ENCODE data around the gene MTHFD1.

DNA sequence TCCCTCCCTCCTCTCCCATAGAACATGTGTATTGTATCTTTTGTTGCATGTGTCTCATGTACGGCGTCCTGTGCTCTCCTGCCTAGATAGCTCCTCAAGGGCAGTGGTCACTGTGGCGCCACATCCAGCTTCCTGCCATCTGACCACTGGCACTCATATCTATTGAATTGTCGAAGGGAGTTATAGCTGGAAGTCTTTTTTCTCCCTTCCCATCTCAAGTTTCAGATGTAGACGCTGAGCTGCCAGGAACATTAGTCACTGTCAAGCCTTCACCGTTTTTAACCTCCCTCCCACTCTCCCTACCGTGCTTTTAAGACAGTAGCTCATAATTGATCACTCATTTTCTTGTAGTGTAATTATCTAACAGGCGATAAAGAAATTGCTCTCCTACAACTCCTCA lies 33.0 kb downstream of the MTHFD1 start:
- TF ChIP-seq FOXP2 (optimal IDR thresholded peaks at IDR 0.05; ENCODE audit: borderline replicate concordance, extremely low read depth, extremely low read length, insufficient read depth) (no peak), SIN3A (IDR thresholded peaks at IDR 0.05; ENCODE audit: borderline replicate concordance, insufficient read depth, low read length) (no peak), POLR2AphosphoS5 (IDR thresholded peaks at IDR 0.05; ENCODE audit: low read depth, low read length) (no peak), REST (IDR thresholded peaks at IDR 0.05; ENCODE audit: insufficient read depth in 1 of 2, low read depth in 2 of 2, low read length in 2 of 2) (no peak)
